ENCODE results near the gene AHCYL2.
"Not testable (repeated sequence)": the region's sequence is repeated elsewhere in the genome, so short reads cannot be mapped to it uniquely, and the experiment has no call there.

The AHCYL2 gene

DNA sequence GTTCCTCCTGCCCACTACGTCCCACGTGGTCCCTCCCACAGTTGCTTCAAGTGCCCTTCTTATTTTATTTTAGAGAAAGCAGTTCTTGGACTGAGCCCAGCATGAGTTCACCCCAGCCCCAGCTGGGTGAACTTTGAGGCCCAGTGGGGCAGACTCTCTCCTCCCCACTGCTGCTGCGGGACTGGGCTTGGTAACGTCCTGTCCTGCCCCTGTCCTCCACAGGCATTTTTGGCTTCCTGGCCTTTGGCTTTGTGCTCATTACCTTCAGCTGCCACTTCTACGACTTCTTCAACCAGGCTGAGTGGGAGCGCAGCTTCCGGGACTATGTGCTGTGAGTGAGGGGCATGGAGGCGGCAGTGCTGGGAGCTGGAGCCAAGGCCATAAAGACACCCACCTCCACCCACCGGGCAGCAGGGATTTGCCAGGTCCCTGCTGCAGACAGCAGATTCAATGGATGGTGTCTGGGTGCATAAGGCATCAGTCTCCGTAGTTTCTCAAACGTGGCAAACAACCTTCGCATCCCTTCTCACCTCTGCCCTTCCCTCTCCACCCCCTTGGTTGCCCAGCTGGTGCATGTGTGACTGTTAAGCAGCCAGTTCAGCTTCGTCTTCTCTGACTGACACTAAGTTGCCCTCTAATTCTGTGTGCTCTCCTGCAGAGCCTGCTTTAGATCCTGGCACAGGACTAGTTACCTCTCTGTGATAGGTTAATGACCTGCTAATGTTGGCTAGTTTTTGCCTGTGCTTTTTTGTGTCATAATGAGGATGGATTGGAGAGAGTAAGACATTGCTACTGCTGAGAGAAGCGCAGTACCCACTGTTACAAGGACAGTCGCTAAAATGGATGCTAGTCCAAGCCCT is 15.5 kb upstream of the AHCYL2 start:
- no peak for DNase-seq (ENCODE audit: low spot score)

DNA sequence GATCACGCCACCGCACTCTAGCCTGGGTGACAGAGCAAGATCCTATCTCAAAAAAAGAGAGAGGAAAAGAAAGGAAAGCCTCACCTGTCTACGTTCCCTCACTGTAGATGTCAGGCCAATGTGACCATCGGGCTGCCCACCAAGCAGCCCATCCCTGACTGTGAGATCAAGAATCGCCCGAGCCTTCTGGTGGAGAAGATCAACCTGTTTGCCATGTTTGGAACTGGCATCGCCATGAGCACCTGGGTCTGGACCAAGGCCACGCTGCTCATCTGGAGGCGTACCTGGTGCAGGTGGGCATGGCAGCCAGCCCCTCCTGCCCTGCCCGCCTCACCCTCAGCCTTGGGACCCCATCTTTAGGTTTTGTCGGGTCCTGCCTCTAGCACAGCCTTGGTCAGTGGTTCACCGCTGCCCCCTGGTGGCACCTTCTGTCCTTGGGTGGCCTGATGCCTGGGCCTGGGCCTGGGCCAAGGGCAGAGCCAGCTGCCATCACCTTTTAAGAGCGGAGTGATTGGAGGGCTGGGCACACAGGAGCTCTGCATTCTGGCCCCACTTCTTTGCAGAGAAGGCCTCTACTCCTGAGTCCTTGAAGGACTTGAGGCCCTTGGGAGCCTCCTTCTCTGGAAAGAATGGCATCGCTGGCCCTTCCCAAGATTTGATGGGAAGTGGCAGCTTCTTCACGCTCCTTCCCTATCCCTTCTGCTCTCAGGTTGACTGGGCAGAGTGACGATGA is 14.4 kb upstream of the AHCYL2 start:
- peak; percentile 80 for DNase-seq (ENCODE audit: low spot score)

DNA sequence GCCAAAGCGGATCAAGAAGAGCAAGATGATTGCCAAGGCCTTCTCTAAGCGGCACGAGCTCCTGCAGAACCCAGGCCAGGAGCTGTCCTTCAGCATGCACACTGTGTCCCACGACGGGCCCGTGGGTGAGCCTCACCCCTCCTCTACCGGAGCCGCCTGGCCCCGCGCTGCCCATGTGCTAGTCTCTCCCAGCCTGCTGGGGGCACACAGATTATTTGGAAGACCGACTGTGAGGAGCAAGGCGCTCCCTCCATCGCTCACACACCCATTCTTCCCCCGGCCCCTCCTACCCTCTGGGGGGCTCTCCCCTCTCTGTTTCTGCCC is 13.9 kb upstream of the AHCYL2 start:
- DNase-seq (ENCODE audit: low spot score), result no peak

DNA sequence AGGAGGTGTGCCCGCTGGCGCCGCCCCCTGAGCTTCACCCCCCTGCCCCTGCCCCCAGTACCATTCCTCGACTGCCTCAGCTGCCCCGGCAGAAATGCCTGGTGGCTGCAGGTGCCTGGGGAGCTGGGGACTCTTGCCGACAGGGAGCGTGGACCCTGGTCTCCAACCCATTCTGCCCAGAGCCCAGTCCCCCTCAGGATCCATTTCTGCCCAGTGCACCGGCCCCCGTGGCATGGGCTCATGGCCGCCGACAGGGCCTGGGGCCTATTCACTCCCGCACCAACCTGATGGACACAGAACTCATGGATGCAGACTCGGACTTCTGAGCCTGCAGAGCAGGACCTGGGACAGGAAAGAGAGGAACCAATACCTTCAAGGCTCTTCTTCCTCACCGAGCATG is 12.7 kb upstream of the AHCYL2 start:
- DNase-seq (ENCODE audit: low spot score), result no peak

DNA sequence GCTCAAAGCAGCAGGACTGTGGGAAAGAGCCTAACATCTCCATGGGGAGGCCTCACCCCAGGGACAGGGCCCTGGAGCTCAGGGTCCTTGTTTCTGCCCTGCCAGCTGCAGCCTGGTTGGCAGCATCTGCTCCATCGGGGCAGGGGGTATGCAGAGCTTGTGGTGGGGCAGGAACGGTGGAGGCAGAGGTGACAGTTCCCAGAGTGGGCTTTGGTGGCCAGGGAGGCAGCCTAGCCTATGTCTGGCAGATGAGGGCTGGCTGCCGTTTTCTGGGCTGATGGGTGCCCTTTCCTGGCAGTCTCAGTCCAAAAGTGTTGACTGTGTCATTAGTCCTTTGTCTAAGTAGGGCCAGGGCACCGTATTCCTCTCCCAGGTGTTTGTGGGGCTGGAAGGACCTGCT is 12.2 kb upstream of the AHCYL2 start:
- DNase-seq (ENCODE audit: low spot score), result no peak

DNA sequence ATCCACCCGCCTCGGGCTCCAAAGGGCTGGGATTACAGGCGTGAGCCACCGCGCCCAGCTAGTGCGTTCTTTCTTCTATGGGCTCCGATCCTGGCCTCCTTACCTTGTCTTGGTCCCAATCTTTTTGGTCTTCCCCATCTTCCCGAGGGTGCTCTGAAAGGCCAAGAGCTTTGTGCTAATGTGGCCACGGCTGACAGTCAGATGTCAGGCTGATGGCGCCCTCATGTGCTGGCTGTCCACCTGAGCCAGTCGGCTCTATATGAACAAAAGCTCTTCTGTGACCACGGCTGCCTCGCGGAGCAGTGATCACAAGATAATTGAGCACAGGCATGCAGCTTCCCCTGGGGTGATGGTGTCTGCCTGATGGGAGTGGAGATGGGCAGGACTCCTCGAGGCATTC is 11.0 kb upstream of the AHCYL2 start:
- DNase-seq (ENCODE audit: low spot score), result peak; percentile 41

DNA sequence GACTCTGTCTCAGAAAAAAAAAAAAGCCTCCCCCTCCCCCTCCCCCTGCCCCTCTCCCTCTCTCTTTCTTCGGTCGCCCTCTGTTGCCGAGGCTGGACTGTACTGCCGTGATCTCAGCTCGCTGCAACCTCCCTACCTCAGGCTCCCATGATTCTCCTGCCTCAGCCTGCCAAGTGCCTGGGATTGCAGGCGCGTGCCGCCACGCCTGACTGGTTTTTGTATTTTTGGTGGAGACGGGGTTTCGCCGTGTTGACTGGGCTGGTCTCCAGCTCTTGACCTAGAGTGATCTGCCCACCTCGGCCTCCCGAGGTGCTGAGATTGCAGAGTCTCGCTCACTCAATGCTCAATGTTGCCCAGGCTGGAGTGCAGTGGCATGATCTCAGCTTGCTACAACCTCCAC is 9.1 kb upstream of the AHCYL2 start:
- DNase-seq (ENCODE audit: low spot score), result not testable (repeated sequence)

DNA sequence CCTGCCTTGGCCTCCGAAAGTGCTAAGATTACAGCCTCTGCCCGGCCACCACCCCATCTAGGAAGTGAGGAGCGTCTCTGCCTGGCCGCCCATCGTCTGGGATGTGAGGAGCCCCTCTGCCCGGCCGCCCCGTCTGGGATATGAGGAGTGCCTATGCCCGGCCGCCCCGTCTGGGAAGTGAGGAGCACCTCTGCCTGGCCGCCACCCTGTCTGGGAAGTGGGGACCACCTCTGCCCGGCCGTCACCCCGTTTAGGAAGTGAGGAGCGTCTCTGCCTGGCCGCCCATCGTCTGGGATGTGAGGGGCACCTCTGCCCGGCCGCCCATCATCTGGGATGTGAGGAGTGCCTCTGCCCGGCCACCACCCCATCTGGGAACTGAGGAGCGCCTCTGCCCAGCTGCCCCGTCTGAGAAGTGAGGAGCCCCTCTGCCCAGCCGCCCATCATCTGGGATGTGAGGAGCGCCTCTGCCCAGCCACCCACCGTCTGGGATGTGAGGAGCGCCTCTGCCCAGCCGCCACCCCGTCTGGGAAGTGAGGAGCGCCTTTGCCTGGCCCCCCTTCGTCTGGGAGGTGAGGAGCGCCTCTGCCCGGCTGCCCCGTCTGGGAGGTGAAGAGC is 8.6 kb upstream of the AHCYL2 start:
- DNase-seq (ENCODE audit: low spot score), result not testable (repeated sequence)

DNA sequence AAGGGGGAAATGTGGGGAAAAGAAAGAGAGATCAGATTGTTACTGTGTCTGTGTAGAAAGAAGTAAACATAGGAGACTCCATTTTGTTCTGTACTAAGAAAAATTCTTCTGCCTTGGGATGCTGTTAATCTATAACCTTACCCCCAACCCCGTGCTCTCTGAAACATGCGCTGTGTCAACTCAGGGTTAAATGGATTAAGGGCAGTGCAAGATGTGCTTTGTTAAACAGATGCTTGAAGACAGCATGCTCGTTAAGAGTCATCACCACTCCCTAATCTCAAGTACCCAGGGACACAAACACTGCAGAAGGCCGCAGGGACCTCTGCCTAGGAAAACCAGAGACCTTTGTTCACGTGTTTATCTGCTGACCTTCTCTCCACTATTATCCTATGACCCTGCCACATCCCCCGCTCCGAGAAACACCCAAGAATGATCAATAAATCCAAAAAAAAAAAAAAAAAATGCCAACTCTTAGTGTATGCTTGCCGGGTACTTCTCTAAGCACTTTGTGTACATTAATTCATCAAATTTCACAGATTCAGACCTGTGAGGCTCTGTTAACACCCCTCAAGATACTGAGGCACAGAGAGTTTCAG is 7.9 kb upstream of the AHCYL2 start:
- not testable (repeated sequence) for DNase-seq (ENCODE audit: low spot score)

DNA sequence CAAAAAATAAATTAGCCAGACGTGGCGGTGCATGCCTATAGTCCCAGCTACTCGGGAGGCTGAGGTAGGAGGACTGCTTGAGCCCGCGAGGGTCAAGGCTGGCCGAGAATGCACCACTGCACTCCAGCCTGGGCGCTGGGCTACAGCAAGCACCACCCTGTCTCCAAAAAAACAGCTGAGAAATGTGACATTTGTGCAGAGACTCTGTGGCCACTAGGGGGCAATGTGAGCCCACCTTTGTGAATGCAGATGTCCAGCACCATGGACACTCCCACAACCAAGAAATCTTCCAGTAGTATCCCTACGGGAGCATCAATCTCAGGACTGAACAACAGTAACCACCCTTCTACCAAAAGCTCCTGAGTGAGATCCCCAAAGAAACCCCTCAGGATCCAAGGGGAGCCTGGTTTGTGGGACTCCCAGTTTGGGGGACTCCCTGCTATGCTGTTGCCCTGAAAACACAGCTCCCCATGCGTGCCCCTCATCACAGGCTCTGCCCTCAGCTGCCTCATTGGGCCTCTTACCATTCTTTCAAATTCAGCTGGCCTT is 6.2 kb upstream of the AHCYL2 start:
- peak; percentile 90 for DNase-seq (ENCODE audit: low spot score)

DNA sequence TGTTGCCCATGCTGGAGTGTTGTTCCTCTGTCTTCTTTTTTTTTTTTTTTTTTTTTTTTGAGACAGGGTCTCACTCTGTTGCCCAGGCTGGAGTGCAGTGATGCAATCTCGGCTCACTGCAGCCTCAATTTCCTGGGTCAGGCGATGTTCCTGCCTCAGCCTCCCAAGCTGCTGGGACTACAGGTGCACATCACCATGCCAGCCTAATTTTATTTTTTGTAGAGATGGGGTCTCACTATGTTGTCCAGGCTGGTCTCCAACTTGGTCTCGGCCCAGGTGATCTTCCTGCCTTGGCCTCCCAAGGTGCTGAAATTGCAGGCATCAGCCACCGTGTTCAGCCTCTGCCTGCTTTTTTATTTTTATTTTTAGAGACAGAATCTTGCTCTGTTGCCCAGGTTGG is 5.7 kb upstream of the AHCYL2 start:
- DNase-seq (ENCODE audit: low spot score), result not testable (repeated sequence)

DNA sequence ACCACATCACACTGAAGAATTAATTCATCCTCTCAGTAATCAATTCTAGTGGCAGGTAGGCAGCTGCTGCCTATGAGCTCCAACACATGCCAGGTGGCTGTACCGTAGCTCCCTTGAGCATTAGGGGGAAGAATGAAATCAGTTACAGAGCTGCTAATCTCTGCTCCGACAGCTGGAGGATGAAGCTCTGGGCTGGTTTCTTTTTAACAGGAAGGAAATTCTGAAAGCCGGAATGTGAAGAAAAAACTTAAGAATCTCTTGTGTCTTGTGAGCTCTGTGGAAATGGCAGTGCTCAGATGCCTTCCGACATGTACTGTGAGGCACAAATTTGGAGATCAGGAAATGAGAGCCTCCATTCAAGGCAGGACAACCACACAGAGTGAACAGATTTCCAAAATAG is 2.8 kb upstream of the AHCYL2 start:
- DNase-seq (ENCODE audit: low spot score), result no peak

DNA sequence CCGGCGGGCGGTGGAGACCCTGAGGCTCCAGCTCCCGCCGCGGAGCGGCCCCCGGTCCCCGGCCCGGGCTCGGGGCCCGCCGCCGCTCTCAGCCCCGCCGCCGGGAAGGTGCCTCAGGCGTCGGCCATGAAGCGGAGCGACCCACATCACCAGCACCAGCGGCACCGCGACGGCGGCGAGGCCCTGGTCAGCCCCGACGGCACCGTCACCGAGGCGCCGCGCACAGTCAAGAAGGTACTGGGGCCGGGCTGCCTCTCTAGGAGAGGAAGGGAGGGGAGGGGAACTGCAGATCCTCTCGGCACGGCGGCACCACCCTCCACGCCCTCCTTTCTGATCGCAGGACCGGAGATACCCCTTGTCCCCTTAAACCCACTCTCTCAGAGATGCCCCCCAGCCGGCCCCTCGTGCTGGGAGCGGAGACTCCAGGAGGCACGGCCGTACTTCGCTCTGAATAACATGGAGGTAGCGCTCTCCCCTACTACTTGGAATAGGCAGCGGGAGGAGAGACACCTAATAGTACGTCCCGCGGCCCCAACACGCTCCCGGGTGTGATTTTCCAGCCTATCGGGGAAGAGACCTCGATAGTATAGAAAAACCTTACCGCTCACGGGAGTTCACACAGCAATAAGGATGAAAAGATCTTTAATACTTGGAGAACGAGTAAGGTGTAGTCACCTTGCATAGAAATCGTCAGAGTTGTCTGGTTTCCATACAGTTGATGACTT is 538 bp downstream of the AHCYL2 start:
- DNase-seq (ENCODE audit: low spot score), result peak; percentile 66

DNA sequence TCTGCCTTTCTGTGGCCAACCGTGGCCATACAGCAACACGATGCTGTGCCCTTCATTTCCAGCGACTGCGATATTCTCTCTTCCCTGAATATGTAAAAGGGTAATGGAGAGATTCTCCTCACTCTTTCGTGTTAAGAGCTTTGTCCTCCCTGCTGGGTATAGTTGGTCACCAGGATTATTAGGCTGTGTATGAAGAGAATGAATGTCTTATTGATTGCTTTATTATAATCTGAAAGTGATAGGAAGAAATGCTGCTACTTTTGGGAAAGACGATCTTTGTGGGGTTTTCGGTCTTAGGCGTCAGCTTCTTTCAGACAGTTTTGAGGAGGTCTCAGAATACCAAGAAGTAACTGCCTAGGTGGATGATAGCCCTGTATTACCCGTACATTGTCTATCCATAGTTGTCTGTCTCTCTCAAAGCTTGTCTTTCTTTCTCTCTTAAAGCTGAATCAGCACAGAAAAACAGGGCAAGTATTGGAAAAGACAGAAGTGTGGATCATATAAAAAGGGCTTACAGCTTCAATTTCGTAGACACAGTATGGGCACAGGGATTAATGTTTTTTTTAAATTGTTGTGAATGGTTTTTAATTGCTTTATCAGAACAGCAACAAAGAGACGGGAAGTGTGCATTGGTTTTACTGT is 1.2 kb downstream of the AHCYL2 start:
- DNase-seq (ENCODE audit: low spot score), result peak; percentile 30

DNA sequence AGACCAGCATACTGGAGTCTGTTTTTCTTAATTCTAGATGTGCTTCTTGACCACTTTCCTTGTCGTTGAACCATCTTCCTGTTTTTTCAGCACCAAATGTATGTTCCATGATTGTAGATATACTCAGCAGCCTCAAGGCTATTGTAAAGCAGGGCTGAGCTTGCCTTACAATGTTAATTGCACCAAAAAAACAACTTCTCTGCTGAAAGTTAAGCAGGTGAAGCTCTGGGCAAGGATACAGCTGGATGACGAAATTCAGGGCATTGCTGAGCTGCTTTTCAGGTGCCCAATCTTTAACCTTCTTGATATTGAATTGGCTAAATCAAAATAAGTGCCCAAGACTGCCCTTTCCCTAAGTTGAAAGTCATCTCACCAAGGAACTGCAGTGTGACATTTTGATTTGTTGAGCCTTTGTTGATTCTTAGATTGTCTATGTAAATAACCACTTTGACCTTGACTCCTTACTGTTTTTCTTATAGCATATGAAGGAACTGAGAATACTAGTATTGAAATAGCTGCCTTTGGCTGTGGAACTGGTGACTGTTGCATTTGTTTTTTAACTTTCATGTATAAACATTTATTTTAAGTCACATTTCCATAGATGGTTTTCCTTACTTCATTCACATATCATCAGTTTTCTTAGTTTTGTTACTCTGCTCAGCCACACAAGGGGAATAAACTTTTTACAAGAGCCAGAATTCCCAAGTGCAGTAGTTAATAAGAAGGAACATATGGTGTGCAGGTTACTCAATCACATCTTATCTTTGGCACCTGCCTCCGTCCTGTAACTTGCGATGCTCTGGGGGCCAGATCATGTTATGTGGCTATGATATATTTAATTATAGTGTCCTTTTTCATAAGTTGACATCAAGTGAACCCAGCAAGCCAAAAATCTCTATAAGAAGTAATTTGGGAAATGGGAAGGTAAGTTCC is 3.1 kb downstream of the AHCYL2 start:
- DNase-seq (ENCODE audit: low spot score), result no peak

DNA sequence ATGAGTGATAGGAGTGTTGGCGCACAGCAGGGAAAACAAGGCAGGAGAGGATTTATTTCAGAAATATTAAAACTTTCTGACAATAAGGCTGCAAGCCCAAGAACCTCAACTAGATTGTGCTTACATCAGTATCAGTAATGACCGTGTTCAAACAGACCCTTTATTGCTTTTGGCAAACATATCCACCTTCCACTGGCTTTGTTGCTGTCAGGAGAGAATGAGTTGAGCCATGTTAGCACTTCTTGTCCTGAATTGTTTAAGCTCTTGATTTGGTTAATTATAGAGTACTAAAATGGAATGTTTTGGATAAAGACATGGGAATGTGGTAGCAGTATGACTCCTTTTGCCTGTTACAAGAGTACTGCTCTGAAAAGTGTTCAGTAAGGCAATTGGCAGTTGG is 3.8 kb downstream of the AHCYL2 start:
- DNase-seq (ENCODE audit: low spot score), result no peak

DNA sequence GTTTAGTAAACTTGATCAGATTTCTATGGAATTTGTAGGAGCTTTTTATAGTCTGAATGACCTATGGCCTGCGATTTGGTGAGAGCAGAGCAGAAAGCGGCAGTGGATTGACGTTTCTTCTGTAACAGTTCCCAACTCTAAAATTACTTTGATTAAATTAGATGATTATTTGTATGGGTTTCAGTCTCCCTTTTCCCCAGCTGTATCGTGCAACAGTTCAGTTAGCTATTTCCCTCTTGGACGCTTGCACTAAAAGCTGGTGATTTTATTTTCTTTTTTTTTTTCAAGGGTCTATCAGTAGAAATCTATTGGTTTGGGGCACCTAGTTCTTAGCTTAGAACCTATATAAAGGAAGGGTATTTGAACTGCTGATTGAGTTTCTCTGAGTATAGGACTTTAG is 6.8 kb downstream of the AHCYL2 start:
- DNase-seq (ENCODE audit: low spot score), result no peak

DNA sequence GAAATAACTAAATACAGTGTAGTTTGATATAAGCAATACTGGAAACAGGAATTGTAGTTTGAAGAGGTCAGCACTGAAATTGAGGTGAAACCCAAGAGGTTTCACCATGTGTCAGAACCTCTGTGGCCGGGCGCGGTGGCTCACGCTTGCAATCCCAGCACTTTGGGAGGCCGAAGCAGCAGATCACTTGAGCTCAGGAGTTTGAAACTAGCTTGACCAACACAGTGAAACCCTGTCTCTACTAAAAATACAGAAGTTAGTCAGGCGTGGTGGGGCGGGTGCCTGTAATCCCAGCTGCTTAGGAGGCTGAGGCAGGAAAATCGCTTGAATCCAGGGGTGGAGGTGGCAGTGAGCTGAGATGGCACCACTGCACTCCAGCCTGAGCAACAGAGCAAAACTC is 13.7 kb downstream of the AHCYL2 start:
- DNase-seq (ENCODE audit: low spot score), result no peak

DNA sequence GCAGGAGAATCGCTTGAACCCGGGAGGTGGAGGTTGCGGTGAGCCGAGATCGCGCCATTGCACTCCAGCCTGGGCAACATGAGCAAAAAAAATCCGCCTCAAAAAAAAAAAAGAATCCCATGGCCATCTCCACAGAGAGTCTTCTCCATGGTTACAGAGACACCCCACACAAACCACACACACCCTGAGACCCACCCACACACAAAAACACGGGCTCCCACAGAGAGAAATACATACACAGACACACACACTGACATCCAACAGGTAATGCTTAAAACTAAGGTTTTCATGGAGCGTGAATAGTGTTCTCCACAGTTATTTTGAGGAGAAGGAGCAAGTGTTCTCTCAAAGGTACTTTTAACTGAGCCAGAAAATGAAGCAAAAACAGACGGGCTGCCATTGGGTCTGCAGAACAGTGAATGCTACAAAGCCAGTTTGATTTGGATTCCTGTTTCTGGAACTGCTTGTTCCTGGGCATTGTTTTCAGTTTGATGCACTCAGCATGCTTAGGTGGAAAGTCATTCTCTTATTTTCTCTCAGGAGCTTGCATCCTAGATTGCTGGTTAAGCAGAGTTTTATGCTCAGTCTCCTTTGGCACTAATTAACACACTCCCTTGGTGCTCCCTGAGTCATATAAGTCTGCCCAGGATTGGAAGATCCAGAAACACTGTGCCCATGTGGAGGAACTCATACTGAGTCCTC is 15.4 kb downstream of the AHCYL2 start:
- peak; percentile 27 for DNase-seq (ENCODE audit: low spot score)

DNA sequence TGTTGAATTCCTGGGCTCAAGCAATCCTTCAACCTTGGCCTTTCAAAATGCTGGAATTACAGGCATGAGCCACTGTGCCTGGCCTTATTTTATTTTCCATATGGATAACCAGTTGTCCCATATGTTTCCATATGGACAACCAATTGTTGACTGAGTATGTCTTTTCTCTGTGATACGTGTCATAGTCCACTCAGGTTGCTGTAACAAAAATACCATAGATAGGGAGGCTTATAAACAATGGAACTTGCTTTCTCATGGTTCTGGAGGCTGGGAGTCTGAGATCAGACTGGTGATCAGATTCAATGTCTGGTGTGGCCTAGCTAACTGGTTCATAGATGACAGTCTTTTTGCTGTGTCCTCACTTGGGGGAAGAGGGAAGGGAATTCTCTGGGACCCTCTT is 19.4 kb downstream of the AHCYL2 start:
- DNase-seq (ENCODE audit: low spot score), result no peak

Measured in Ammon's horn (tissue), 1 donor.